GM23248 (cell line): ENCODE data around the gene TSC22D1. TPM values are rescaled to one million over a fixed set of nuclear protein-coding genes. Genes with fewer than 3 reads are reported as not detected.

Experiments
- DNase-seq: peaks from one replicate; pipeline ENCODE4 v3.0.0-alpha.2; 2015
- H2AFZ ChIP-seq: fragments of 200-600 bp; sonication (generic); 2 replicates; pipeline ENCODE4 v1.6.1; 2016; ENCODE audit warnings: antibody characterized with exemption
- H3F3A ChIP-seq: fragments of 200-600 bp; sonication (generic); 2 replicates; pipeline ENCODE4 v1.6.1; 2016; ENCODE audit warnings: mild to moderate bottlenecking, antibody characterized with exemption, mixed run types; ENCODE audit not compliant: insufficient read depth
- H3K27ac ChIP-seq: fragments of 200-600 bp; sonication (generic); 2 replicates; pipeline ENCODE4 v1.5.1; 2016; ENCODE audit warnings: mild to moderate bottlenecking
- H3K27me3 ChIP-seq: fragments of 200-600 bp; sonication (generic); replicated peaks from 2 replicates; pipeline ENCODE4 v1.6.1; 2016; ENCODE audit warnings: mild to moderate bottlenecking; ENCODE audit not compliant: insufficient read depth
- H3K36me3 ChIP-seq: fragments of 200-600 bp; sonication (generic); 2 replicates; pipeline ENCODE4 v1.6.1; 2016; ENCODE audit warnings: low read depth, mild to moderate bottlenecking
- H3K4me1 ChIP-seq: fragments of 200-600 bp; sonication (generic); 2 replicates; pipeline ENCODE4 v1.6.1; 2016; ENCODE audit warnings: mild to moderate bottlenecking; ENCODE audit not compliant: insufficient read depth
- H3K4me2 ChIP-seq: fragments of 200-600 bp; sonication (generic); one replicate; pipeline ENCODE4 v1.6.1; 2016; ENCODE audit warnings: mild to moderate bottlenecking; ENCODE audit not compliant: unreplicated experiment
- H3K4me3 ChIP-seq: fragments of 200-600 bp; sonication (generic); 2 replicates; pipeline ENCODE4 v1.5.1; 2016; ENCODE audit warnings: mild to moderate bottlenecking
- H3K79me2 ChIP-seq: fragments of 200-600 bp; sonication (generic); 2 replicates; pipeline ENCODE4 v1.6.1; 2016; ENCODE audit warnings: mild to moderate bottlenecking; ENCODE audit not compliant: insufficient read depth
- H3K9ac ChIP-seq: fragments of 200-600 bp; sonication (generic); 2 replicates; pipeline ENCODE4 v1.6.1; 2016; ENCODE audit warnings: mild to moderate bottlenecking
- H3K9me2 ChIP-seq: fragments of 200-600 bp; sonication (generic); 2 replicates; pipeline ENCODE4 v1.6.1; 2016; ENCODE audit warnings: mixed run types, mild to moderate bottlenecking, moderate library complexity; ENCODE audit not compliant: insufficient read depth
- H3K9me3 ChIP-seq: fragments of 200-600 bp; sonication (generic); one replicate; pipeline ENCODE4 v1.6.1; 2017; ENCODE audit warnings: low read depth
- H4K20me1 ChIP-seq: fragments of 200-600 bp; sonication (generic); 2 replicates; pipeline ENCODE4 v1.6.0; 2016; ENCODE audit not compliant: insufficient read depth
- EZH2 ChIP-seq: fragments of 200-600 bp; sonication (generic); IDR thresholded peaks from 2 replicates; pipeline ENCODE4 v1.6.1; 2018; ENCODE audit warnings: antibody characterized with exemption, mild to moderate bottlenecking; ENCODE audit not compliant: insufficient read depth, poor library complexity, severe bottlenecking
- EZH2phosphoT487 ChIP-seq: fragments of 200-600 bp; sonication (generic); IDR thresholded peaks from 2 replicates; pipeline ENCODE4 v1.6.1; 2018; ENCODE audit warnings: antibody characterized with exemption, moderate library complexity, mild to moderate bottlenecking, low read depth; ENCODE audit not compliant: insufficient read depth
- WGBS, 2 experiments: methylation state at CpG; one replicate each; pipeline ENCODE4 v1.1.6; 2015 to 2017; ENCODE audit warnings: low lambda C conversion rate in 2 of 2, low coverage in 1 of 2; ENCODE audit errors: missing lambda C conversion rate in 2 of 2; 5-methylcytosine and 5-hydroxymethylcytosine counted together
- in situ Hi-C: fragments of 300-500 bp; cut with MboI; formaldehyde crosslinking; loops from 2 replicates; pipeline ENCODE4 v1.15.0; 2020
- polyA plus RNA-seq: library from polyadenylated mRNA; unstranded; fragments of >200 nt; fragmentation: Nextera tagmentation; extraction: Ambion mirVana; gene quantifications from 2 replicates; pipeline ENCODE4 v1.2.1, GENCODE V29; 2016
- total RNA-seq: library from RNA; depleted of rRNA; stranded (reverse); fragments of >200 nt; shearing (Covaris generic); gene quantifications from 2 replicates; pipeline ENCODE4 v1.2.3, GENCODE V29; 2014

TSC22D1 gene
- total and polyA plus RNA-seq, 2 experiments from 2014 or later = 31.3 to 60.6 TPM

DNA sequence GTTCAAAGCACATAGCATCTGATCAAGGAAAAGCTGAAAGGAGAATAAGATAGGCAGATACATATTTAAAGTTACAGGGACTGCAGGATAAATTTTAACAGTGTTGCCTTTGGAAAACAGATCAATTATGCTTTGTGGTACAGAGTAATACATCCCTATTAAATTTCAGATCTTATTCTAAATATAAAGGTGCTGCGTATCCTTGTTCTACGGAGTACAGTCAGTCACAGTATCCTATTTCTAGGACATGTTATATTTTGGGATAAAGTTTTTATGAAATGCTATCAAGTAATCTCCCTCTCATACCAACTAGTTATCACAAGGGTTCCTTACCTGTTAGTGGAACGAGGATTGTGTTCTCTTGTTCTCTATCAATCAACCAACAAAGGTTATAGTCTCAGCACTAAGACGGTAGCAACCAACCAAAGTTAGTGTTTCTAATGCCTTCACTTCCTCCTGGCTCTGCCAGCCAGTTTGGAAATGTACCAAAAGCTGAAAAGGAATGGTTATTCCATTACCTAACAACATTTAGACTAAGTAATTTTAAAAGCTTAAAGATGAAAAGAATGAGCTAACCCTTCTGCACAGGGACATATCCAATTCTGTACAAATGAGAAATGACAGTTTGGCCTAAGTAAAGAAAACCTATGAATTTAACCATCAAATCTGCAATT is 35.2 kb downstream of the TSC22D1 start:
- H3K79me2 ChIP-seq = peaks cover 68% of the 10 kb centered on the region
- no peaks in the 10 kb centered on the region for H3K9me2 ChIP-seq
- in situ Hi-C loops = no loop called here
- H2AFZ ChIP-seq = no peak overlapping the region
- H3K36me3 ChIP-seq = peaks cover 34% of the 10 kb centered on the region
- H3F3A ChIP-seq = 0 out of 2 replicates have a peak, but pooled peaks cover 3% of the 10 kb centered on the region
- H3K9ac ChIP-seq = no peak overlapping the region
- no peak overlapping the region for H3K27ac ChIP-seq
- H3K27me3 ChIP-seq = no peaks in the 10 kb centered on the region
- DNase-seq = no peak
- no peak overlapping the region for H3K4me3 ChIP-seq
- WGBS, 2 experiments = 95 to 99% methylated on average over 4 of the region's 4 CpGs
- no peaks in the 10 kb centered on the region for H4K20me1 ChIP-seq
- H3K9me3 ChIP-seq = no peaks in the 10 kb centered on the region
- TF ChIP-seq EZH2phosphoT487 (no peak), EZH2 (no peak)
- H3K4me2 ChIP-seq = no peak overlapping the region
- no peaks in the 10 kb centered on the region for H3K4me1 ChIP-seq

DNA sequence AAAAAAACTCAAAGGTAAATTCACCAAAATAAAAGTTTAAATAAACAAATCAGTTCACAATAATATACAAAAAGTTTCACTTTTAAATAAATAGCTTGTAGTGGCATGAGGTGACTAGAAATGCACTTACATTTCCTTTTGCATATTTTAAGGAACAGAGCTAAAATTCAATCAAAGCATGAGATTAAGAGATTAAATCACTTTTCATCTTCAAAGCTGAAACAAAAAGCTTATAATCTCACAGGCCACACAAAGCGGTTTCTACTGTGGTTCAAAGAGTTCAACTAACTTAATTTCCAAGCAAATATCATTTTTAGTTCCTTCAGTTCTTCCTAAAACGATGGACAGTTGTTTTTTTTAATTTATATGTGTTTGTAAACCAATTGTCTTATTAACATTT is 38.9 kb downstream of the TSC22D1 start:
- H3K79me2 ChIP-seq = peaks cover 38% of the 10 kb centered on the region
- no peaks in the 10 kb centered on the region for H3K9me2 ChIP-seq
- H3K4me3 ChIP-seq = no peak overlapping the region
- in situ Hi-C loops = no loop called here
- H3K9me3 ChIP-seq = no peaks in the 10 kb centered on the region
- no peak overlapping the region for H2AFZ ChIP-seq
- no peaks in the 10 kb centered on the region for H3K4me1 ChIP-seq
- 0 out of 2 replicates have a peak, but pooled peaks cover 3% of the 10 kb centered on the region for H3F3A ChIP-seq
- no peak overlapping the region for H3K9ac ChIP-seq
- H3K27ac ChIP-seq = no peak overlapping the region
- no peak overlapping the region for H3K4me2 ChIP-seq
- H4K20me1 ChIP-seq = 0 out of 2 replicates have a peak, but pooled peaks cover 6% of the 10 kb centered on the region
- H3K36me3 ChIP-seq = peaks cover 41% of the 10 kb centered on the region
- WGBS, 2 experiments = 75 to 76% methylated on average over 2 of the region's 2 CpGs
- no peaks in the 10 kb centered on the region for H3K27me3 ChIP-seq
- TF ChIP-seq EZH2 = no peak
- TF ChIP-seq EZH2phosphoT487 = no peak
- DNase-seq = no peak

DNA sequence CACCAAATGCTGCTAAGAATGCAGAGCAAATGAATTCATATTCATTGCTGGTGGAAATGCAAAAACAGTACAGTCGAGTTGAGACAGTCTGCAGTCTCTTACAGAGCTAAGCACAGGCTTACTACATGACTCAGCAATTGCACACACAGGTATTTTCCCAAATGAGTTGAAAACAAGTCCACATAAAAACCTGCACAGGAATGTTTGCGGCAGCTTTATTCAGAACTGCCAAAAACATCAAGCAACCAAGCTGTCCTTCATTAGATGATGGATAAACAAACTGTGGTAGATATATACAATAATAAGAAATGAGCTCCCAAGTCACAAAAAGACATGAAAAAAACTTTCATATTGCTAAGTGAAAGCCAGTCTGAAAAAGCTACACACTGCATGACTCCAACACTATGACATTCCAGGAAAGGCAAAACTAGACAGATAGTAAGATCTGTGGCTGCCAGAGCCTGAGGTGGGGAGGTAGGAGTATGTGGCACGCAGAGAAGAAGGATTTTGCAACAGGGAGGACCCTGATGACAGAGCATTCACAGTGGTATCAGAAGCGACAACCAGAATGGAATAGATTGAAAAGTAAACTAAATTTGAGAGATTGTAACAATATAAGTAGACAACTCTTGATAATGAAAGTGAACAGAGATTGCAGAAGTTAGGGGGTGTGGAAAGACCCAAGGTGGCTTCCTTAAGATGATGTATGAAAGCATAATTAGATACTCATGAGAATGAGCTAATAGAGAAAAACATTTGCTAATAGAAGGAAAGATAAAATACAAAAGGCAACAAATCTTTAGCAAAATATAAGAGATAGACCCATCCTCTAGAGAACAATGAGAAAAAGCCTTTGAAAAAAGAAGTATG is 52.7 kb downstream of the TSC22D1 start:
- no peaks in the 10 kb centered on the region for H4K20me1 ChIP-seq
- in situ Hi-C loops = no loop called here
- peak overlapping the region; percentile 58 for H3K27ac ChIP-seq
- H3K9me3 ChIP-seq = no peaks in the 10 kb centered on the region
- peaks cover 27% of the 10 kb centered on the region for H3F3A ChIP-seq
- peaks cover 21% of the 10 kb centered on the region for H3K4me1 ChIP-seq
- H3K4me2 ChIP-seq = peak overlapping the region; percentile 24
- no peaks in the 10 kb centered on the region for H3K27me3 ChIP-seq
- no peak overlapping the region for H3K4me3 ChIP-seq
- peak; percentile 67 for DNase-seq
- no peak overlapping the region for H2AFZ ChIP-seq
- 74 to 76% methylated on average over 4 of the region's 4 CpGs for WGBS, 2 experiments
- no peaks in the 10 kb centered on the region for H3K9me2 ChIP-seq
- H3K79me2 ChIP-seq = peaks cover 59% of the 10 kb centered on the region
- H3K9ac ChIP-seq = peak overlapping the region; percentile 33
- no peaks in the 10 kb centered on the region for H3K36me3 ChIP-seq
- TF ChIP-seq EZH2 = no peak
- no peak for TF ChIP-seq EZH2phosphoT487

DNA sequence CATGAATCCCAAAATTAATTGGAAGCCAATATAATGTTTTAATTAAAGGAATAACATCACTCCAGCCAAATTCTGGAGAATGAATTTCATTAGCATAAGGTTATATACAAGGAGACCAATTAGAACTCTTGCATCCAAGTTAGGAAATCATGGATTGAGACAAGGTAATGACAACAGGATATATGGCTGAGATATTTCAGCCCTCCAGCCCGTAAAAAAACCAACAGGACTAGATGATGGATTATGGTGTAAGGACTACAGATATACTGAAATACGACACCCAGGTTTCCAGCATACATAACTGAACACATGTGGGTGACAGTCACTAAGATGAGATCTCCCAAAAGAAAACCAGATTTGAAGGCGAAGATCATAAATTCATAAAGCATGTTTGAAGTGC is 56.5 kb downstream of the TSC22D1 start:
- no peak for TF ChIP-seq EZH2
- no peak for TF ChIP-seq EZH2phosphoT487
- Histone ChIP-seq H3K9ac (no peak overlapping the region), H3K4me1 (peaks cover 21% of the 10 kb centered on the region), H3K27me3 (no peaks in the 10 kb centered on the region), H3K27ac (no peak overlapping the region), H3K36me3 (peaks cover 11% of the 10 kb centered on the region; the same call in 1 of the 2 replicates), H3K4me2 (no peak overlapping the region), H3F3A (peaks cover 27% of the 10 kb centered on the region), H3K9me2 (no peaks in the 10 kb centered on the region), H4K20me1 (no peaks in the 10 kb centered on the region), H3K4me3 (no peak overlapping the region), H2AFZ (no peak overlapping the region), H3K79me2 (peaks cover 45% of the 10 kb centered on the region), H3K9me3 (no peaks in the 10 kb centered on the region)
- in situ Hi-C loops = no loop called here
- no peak for DNase-seq
- 65 to 72% methylated on average over 3 of the region's 3 CpGs for WGBS, 2 experiments
